Hematopoietic multipotent progenitor cell treated with erythropoietin and hydrocortisone succinate and interleukin-3 and kit ligand, for 6 days (in vitro differentiated cells): ENCODE results near the gene PDE4B.

Experiments used
- DNase-seq: peaks from one replicate; pipeline ENCODE4 v3.0.0-alpha.2; 2015

Gene PDE4B

GRCh38 chr1:66351478-66351877, 558.8 kb downstream of the PDE4B start:
- no peak for DNase-seq

- no peak for DNase-seq
Measured at GRCh38 chr1:66351913-66352312, 559.2 kb downstream of the PDE4B start.

- DNase-seq = no peak
Measured at GRCh38 chr1:66352792-66353191, 560.1 kb downstream of the PDE4B start.

- DNase-seq = no peak
Measured at GRCh38 chr1:66353257-66353656, 560.6 kb downstream of the PDE4B start.

GRCh38 chr1:66354311-66355201, 561.9 kb downstream of the PDE4B start:
- no peak for DNase-seq

GRCh38 chr1:66355756-66356155, 563.1 kb downstream of the PDE4B start:
- no peak for DNase-seq

GRCh38 chr1:66356605-66357004, 563.9 kb downstream of the PDE4B start:
- no peak for DNase-seq

- DNase-seq = no peak
Measured at GRCh38 chr1:66357021-66357420, 564.3 kb downstream of the PDE4B start.

GRCh38 chr1:66357478-66358197, 564.9 kb downstream of the PDE4B start:
- no peak for DNase-seq

- DNase-seq = no peak
Measured at GRCh38 chr1:66359269-66359668, 566.6 kb downstream of the PDE4B start.

GRCh38 chr1:66359815-66360214, 567.1 kb downstream of the PDE4B start:
- no peak for DNase-seq

GRCh38 chr1:66360285-66360724, 567.6 kb downstream of the PDE4B start:
- peak; percentile 44 for DNase-seq

- no peak for DNase-seq
Measured at GRCh38 chr1:66364578-66365391, 572.1 kb downstream of the PDE4B start.

GRCh38 chr1:66365635-66366034, 572.9 kb downstream of the PDE4B start:
- no peak for DNase-seq

GRCh38 chr1:66366634-66367033, 573.9 kb downstream of the PDE4B start:
- DNase-seq = peak; percentile 8

- peak; percentile 14 for DNase-seq
Measured at GRCh38 chr1:66367369-66367768, 574.7 kb downstream of the PDE4B start.

- no peak for DNase-seq
Measured at GRCh38 chr1:66368261-66368660, 575.6 kb downstream of the PDE4B start.

GRCh38 chr1:66370462-66370971, 577.8 kb downstream of the PDE4B start:
- no peak for DNase-seq

- no peak for DNase-seq
Measured at GRCh38 chr1:66371233-66372005, 578.7 kb downstream of the PDE4B start.

GRCh38 chr1:66372522-66373101, 579.9 kb downstream of the PDE4B start:
- no peak for DNase-seq

GRCh38 chr1:66373157-66373591, 580.5 kb downstream of the PDE4B start:
- DNase-seq = peak; percentile 34

GRCh38 chr1:66374148-66374547, 581.5 kb downstream of the PDE4B start:
- DNase-seq = no peak
